ENCODE data around the gene PHF21A.
"Not testable (repeated sequence)": the region's sequence is repeated elsewhere in the genome, so short reads cannot be mapped to it uniquely, and the experiment has no call there.

The PHF21A gene

DNA sequence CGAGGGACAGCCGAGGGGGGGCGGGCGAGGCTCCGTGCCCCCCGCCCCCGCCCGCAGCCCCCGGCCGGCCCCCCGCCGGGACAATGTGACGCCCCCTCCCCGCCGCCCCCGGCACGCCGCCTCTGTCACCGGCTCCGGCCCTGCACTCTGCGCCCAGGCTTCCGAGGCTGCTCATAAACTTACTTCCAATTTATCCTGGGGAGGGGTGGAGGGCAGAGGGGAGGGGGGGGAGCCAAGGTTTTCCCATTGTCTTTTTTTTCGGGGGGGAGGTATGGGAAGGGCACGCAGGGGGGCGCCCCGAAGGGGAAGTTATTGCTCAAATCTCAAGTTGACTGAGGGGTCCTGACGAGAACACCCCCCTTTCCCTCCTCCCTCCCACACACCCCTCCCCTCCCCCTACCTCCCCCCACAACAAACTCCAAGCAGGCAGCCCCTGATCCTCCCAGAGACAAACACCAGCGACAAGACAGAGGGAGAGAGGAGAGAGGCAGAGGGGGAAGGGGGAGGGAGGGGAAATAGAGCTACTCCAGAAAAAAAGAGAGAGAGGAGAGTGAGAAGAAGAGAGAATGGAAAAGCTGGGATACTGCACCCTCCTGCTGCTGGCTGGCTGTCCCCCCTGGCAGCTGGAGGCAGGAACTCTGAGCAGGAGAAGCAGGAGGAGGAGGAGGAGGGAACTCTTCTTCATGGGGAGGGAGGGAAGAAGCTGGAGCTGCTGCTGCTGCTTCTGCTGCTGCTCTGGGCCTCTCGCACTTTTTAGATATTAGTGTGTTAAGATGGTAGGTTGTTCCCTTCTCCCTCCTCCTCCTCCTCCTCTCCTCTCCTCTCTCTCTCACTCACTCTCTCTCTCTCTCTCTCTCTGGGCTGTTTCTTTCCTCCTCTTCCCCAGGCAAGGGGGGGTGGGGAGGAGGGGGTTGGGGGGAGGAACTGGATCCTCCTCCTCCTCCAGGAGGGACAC lies 631 bp downstream of the PHF21A start:
- DNase-seq: peak; percentile 93

DNA sequence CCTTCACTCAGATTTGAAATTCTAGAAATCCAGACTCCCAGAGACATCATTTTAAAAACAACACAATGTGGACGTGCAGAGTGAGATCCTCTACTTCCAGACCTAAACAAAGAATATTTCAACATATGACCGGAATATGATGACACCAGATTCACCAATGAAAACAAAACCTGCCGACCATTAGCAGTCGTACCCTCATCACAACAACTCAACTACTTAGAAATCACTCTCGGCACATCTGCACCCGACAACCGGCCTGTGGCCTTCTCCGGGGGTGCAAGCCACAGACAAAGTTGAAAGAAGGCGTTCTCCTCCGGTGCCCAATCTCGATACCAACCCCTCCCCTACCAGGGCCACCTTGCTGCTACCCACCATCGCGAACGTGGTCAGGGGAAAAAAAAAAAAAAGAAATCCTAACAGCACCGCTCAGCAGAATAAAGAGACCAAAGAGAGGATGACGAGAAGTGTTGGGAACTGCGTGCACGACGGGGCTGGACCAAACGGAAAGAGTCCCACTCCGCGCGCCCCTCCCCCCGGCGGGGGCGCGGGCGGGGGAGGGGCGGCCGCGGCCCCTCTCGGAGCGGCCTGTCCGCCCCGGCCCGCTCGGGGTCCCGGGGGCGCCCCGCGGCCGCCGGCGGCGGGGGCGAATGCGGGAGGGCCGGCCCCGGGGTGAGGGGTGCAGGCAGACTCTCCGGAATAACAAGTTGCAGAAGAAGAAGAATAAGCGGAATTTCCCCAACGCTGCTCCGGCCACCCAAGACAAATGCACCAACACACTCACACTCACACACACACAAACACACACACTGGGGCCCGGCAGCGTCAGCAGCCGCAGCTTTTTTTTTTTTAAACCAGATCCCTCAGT lies 1.7 kb downstream of the PHF21A start:
- peak; percentile 76 for DNase-seq

DNA sequence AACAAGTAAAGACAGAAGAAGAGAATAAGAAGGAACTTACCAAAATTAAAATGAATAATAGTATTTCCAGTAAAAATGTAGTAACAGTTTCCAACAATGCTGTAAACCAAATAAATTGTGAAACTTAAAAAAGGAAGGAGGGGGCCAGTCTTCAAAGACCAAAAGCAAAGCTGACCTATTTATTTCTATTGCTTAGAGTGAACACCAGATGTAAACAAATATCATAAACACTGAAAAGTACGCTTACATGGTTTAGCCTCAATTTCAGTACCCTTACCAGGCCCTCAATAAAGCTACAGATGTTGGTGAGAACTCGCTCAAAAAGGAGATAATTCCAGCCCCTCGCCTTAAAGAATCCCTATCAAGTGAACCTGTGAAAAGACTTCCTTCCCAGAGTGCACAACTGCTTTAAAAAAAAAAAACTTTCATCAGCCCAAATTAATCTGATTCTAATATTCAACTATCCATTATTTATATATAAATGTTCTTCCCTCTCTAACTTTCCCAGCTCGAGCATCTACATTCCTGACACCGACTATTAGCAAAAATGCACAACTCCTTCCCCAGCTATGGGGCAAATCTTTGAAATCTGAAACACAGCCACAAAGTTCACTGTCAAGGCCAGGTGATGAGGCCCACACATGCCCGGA lies 2.4 kb downstream of the PHF21A start:
- DNase-seq: no peak

DNA sequence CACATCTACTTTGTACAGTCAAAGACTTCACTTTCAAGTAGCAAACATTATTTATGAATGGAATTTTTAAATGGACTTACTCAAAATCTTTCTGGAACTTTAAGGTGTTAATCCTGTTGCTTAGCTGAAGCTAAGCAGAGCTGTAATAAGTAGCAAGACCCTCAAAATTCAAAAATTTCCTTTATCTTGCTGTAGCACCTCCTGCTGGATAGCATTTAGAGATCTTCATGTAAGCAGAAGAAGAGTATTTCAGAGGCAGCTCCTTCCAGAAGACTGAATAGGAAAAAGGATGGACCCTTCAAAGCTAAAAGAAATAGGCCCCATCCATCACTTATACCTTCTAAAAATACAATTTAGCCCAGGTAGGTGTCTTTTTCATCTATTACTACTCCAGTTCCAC lies 3.4 kb downstream of the PHF21A start:
- no peak for DNase-seq

DNA sequence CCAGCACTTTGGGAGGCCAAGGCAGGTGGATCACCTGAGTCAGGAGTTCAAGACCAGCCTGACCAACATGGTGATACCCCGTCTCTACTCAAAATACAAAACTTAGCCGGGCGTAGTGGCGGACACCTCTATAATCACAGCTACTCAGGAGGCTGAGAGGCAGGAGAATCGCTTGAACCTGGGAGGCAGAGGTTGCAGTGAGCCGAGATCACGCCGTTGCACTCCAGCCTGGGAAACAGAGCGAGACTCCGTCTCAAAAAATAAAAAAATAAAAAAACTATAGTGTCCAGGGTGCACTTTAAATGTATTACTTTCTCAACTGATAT lies 4.6 kb downstream of the PHF21A start:
- DNase-seq: not testable (repeated sequence)

DNA sequence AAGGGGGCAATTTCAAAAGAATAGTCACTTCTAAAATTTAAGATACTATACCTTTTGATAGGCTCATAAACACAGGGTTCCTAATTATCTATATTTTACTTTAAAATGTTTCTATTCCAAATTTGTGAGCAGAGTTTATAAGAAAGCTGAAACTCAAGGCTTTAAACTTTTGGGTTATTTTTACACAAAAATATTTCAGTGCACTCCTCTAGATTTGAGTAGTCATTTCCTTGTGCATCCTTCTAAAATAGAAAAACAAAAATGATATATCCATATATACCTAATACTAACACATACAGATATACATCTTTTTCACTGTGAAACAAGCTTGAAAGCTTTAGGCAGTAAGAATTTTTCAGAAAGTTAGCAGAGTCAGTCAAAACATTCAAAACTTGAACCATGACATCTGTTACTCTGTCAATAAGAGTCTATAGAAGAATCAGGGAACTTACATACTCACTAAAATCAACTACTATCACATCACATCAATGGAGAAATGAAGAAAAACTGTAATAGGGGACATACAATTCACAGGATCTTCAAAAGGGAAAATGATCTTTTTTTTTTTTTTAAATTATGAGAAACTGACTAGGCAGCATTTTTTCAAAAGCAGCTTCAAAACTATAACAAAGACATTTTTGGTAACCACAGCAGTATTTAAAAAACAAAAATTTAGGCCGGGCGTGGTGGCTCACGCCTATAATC lies 5.1 kb downstream of the PHF21A start:
- DNase-seq: no peak

DNA sequence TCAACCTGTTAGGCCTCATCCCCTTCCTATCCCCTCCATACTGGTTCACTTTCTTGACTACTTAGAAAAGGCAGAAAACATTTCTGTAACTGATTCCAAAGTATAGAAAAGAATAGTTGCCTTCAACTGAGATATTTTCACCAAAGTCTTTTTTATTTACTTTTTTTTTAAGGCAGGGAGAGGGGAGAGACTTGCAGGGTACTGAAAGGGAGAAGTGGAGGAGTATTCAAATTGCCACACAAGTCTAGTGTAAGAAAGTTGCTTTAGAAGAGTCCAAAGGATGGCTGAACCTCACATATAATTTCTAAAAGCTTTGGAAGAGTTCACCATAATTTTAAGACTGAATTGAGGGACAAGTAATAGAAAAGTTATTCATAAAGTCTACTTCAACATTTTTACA lies 6.3 kb downstream of the PHF21A start:
- DNase-seq: no peak

DNA sequence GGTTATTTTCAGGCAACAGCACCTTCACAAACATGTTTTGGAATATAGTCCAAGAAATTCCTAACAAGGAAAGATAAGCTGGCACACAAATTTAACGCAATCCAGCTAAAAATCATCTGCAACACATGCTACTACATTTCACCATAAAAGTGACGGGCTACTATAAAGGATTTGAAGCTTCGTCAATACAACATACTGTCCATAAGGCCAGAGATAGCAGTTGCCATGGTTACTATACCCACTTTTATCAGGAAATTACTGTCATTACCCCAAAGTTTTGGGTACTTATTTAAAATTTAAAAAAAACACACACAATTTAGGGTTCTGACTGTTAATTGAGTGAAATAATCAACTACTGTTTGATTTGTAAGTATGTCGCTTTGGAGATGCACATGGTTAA lies 6.9 kb downstream of the PHF21A start:
- DNase-seq: no peak

DNA sequence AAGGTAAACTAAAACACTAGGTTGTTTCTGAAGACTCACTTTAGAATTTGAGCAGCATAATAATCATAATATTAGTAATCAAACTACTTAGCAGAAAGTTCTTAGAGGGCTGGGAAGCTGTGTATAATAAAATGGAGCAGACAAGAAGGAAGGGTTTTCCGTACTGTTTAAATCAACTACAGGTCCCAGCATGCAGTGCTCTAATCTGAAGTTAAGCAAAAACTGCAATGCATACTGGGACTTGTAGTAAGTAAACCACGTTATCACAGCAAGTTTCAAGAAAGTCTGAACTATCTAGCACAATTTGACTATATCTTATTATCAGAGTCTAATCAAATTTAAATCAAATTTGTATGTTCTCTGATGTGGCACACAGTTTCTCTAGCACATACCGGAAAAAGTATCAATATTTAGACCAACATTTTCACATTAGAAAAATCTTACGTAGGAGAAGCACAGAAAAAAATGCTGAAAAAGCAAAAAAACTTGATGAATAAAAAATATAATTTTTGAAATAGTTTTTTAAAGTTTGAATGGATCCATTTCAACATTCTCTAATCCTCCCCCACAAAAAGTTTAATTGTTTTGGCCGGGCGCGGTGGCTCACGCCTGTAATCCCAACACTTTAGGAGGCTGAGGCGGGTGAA lies 8.2 kb downstream of the PHF21A start:
- DNase-seq: no peak

DNA sequence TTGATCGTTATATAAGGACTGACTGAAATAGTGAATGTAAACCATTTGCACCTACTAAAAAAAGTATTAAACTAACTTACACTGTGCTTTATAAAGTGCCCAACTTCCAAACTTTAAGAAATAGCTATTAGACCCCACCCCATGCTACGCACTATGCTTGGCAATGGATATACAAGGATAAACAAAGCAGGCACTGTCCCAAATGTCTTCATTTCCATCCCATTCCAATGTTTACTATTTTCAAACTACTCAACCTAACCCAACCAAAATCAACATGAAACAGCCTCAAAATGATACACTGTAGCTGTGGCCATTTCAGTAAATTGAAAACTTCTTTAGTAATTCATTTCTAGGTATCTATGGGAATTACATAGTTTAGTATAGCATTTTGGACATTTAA lies 12.5 kb downstream of the PHF21A start:
- DNase-seq: no peak

DNA sequence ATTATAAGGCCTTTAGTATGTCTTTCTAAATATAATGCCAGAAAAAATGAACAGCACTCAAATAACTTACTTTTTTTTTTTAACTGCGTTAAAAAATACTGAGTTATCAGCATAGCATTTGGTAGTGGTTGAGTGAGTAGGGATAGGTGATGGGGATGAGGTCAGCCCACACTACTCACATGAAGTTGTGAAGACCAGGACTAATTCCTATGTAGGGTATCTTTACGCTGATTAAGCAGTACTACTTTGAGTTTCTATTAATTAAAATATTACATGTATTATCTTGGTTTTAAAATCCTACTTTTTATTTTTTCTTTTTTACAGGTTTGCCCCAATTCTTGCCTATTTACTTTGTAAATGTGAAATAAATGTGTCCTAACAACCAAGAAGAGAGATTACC lies 13.5 kb downstream of the PHF21A start:
- no peak for DNase-seq

DNA sequence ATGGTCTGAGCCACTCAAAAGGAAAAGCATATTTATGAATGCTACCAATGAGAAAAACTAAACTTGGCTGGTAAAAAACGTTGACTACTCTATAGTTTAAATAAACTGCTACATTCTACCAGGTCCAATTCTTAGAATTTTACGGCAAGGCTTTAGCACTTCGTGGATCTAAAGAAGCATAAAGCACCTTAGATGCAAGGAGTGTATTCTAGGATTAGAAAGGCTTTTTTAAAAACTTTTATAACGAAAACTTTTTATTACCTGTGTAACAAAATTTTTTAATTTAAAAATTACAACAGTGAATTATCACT lies 13.9 kb downstream of the PHF21A start:
- DNase-seq: no peak

DNA sequence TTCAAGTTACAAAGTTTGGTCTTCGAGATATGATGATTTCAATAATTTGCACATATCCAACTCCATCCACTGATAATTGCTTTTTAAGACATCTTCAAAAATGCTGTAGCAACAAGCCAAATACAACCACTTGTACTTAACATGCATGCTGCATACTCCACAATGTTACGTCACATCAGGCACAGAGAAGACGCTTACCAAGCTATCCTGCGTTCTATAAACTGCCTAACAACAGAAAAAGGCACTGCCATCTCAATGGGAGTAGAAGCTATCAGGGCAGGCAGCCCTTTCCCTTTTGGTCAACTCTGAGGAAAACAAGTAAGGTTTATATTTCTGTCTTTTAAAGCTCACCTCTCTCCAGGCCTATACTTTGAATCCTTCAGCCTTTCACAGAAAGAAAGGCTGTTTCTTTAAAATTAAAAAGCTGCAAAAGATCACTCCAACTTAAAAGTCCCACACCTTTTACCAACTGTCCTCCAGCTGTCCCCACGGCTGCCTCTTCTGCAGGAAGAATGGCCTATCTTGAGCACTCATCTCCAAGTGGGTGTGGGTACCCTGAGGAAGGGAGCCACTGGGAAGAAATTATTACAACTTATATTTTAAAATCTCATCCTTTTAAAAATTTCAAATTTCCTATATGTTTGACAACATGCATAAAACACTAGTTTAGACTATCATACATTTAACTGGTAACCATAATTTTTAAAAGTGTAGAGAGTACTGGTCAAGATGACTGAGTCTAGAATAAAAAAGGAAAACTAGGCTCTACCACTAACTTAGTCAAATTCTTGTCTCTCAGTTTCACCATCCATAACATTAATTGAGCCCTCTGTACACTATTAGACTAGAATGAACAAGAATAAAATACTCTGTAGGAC lies 14.5 kb downstream of the PHF21A start:
- no peak for DNase-seq

DNA sequence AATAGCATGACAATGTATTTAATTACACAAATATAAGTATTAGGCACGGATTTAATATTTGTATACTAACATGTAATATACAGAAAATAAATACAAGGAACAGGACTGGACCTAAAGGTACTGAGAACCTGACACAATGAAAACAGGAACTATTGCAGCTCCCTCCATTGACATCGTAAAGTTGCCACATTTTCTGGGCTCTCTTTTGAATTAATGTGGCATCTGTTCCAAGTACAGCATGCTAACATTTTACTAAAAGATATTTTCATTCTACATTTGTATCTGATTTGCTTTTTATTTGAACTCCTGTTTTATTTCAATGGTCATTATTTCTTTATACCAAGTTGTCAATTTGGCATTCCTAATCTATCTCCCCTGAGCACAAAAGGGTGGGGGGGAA lies 15.3 kb downstream of the PHF21A start:
- no peak for DNase-seq

DNA sequence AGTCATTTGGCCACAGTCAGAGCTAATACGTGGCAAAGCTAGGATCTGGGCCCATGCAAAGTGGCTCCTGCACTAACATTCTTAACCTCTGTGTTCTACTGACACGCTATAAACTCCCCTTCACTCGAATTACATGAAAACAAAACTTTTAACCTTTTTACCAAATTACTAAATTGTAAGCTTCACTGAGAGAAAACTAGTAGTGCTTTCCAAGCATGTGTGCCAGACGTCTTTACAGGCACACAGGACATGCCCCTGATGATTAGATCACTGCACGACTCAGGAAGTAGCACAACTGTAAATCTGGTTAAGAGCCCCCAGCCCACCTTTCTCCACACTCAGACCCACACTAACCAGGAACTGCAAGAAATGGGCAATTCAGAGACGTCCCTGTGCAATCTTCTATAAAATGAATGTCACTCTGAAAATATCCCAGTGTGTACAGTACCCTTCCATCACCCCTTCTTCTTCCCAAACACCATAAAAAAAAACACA lies 16.1 kb downstream of the PHF21A start:
- DNase-seq: no peak

DNA sequence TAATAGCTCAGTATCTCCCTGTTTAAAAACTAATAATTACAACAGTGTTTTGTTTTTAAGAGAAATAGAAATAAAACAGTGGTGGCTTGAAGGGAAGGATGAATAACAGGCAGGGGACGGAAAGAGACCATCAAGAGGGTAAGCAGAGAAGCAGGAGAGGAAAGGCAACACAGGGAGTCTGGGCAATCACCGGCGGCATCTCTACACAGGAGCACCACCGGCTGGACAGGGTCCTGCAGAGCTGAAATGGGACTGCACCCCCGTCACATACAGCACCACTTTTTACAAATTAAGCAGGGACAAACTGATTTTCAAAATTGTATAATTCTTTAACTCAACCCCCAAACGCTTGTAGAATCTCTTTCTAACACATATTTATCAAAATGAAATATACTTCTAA lies 18.4 kb downstream of the PHF21A start:
- no peak for DNase-seq

DNA sequence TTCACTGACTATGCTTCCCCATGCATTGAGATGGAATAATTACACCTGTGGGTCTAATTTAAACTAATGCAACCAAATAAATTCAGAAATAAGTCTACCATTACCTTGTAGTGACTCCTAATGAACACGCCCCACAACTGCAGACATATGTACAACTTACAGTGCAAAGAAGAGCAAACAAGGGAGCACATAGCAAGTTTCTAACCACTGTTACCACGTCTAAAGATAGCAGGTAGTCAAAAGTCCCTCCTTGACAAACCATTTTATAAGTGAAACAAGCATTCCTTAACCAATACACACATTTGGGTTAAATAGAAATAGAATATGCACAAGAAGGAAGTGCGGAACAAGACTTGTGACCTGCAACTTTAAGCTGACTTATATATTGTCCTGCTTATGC lies 20.6 kb downstream of the PHF21A start:
- DNase-seq: no peak

DNA sequence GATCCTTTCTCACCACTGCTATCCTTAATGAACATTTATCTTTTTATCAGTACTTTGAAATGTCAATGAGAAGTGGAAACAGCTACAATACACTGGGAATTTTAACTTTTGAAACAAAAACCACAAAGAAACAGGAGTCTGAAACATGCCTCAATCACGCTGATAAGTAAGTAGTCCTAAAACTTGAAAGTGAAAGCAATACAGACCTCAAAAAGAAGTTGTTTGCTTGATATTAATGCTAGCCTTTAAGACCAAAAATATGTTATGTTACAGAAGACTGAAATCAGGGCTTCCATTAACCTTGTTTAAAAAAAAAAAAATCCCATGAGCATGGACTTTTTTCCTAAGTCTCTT lies 21.3 kb downstream of the PHF21A start:
- DNase-seq: no peak

DNA sequence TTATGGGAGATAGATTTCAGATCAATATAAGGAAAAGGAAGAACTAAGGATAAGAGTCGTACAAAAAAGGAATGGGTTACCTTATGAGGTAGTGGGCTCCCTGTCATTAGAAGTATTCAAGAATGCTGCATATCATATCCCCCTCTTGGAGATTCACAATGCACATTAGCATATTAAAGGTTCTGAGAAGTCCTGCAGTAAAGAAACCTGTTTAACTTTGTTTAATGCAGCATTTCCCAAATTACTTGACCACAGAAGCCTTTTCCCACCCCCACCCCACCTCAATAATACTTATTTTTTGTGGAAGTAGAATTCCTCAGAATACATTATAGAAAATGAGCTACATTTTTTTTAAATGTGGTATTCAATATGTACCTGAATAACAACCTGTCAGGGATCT lies 30.9 kb downstream of the PHF21A start:
- DNase-seq: no peak

DNA sequence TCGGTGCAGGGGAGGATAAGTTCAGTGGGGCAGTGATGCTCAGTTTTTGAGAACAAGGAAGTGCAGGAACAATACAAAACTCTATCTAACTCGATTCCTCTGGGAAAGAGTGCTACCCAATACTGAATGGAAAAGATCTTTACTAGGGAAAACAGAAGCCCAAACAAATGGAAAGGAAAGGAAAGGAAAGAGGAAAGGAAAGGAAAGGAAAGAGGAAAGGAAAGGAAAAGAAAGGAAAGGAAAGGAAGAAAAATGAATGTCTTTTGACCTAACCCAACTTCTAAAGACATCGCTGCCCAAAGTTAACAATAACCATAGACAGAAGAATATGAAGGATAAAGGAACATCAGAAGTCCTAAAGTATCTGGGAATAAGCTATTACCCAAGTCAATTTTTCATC lies 41.6 kb downstream of the PHF21A start:
- DNase-seq: no peak

DNA sequence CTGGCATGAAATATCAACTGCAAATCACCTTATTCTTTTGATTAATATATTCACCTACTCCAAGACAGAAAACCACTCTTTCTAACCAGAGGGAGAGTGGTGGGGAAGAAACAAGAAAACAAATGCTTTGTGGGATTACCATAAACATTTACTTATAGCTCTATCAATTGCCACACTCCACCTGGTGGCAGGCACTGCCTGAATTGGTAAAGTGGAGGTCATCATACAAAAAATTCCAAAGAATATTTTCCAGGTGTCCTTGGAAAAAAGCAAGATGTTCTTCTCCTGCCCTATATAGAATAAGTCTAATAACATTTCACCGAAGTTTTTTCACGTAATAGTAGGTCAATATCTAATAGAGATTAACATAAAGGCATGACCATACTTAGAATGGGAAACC lies 45.3 kb downstream of the PHF21A start:
- DNase-seq: no peak

All from right kidney (tissue), 1 donor.